ENCODE data around the gene MSI2.

MSI2 gene

DNA sequence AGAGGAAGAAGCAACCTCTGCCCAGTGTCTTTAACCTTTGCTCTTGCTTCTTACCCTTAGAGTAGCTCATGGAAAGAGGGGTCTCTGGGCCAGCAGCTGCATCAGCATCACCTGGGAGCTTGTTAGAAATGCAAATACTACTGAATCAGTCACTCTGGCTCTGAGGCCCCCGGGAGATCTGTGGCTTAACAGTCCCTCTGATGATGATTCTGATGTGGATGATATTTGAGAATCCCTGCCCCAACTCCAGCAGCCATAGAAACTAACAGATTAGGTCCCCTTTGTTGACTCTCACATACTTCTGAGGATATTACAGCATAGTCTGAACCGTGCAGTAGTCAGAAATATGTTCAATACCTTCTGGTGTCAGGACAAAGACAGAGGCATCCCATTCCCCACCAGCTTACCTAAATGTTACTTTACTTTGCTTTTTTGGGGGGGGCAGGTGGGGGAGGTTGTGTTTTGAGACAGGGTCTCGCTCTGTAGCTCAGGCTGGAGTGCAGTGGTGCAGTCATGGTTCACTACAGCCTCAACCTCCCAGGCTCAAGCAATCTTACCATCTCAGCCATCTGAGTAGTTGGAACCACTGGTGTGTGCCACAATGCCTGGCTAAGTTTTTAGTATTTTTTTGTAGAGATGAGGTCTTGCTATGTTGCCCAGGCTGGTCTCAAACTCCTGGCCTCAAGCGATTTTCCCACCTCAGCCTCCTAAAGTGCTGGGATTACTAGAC is 268.7 kb downstream of the MSI2 start:
- DNase-seq (ENCODE audit: low read depth in 2 of 2): no peak

DNA sequence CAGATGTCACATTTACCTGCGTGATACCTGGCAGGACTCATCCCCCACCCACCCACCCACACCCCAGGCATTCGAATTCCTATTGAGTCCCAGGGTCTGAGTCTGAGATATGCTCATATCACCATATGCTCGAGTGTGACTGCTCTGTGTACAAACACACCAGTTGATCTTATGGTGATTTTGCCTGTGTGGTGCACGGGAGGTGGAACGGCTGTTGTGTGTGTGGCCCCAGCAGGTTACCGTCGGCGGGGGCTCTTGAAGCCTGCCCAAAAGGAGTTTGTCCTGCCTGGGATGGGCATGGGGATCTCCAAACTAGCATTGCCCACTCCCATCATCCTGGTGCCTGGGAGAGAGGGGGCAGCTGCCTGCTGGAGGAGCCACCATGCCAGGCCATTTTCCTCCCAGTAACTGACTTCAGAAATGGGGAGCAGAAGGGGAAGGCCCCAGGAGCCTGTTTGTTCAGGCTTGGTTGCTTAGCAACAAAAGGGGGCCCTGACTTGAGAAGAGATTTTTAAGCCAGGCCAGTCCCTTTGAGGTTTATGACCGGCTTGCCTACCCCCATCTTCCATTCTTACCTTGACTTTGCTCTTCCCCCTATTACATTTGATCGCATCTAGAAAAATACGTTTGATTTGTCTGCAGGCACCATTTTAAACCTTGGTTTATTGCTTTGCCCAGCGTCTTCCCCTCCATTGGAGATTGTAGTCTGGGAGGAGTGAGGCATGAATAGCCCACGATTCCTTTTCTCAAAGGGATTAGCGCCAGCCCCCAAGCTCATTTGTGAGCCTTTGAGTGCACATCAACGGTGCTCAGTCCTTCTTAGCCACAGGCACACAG is 271.1 kb downstream of the MSI2 start:
- no peak for DNase-seq (ENCODE audit: low read depth in 2 of 2)

DNA sequence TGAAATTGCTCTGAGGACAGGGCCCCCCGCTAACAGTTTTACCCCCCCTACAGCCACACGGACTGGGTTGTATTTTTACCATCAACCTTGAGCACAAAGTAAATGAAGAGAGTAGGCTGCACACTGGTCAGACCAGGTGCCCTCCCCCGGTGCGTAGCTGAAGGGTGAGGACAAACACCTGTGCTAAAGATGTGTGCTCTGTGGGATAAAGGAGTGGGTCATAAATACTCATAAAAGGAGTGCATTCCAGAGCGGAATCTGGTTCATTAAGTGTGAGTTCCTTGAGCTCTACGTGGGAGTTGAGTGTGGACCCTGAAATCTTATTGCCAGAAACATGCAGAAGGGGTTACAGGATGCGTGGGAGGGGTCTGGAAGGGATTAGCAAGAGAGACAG is 271.7 kb downstream of the MSI2 start:
- DNase-seq (ENCODE audit: low read depth in 2 of 2): no peak

DNA sequence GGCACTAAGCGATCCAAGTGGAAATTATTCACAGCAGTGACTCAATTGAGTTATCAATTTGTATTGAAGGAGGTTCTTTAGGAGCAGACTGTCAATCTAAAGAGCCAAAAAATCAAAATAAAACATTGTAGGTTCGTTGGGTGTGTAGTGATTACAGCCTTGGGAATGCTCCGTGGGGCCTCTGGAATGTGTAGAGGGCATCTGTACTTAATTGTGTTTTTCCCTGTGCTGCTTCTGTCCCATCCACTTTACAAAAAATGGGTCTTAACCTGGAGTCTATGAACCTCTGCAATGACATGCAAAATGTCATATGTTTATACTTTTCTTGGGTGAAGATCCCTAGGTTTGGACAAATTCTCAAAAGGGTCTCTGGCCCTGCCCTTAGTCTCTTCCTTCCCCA is 273.7 kb downstream of the MSI2 start:
- no peak for DNase-seq (ENCODE audit: low read depth in 2 of 2)

DNA sequence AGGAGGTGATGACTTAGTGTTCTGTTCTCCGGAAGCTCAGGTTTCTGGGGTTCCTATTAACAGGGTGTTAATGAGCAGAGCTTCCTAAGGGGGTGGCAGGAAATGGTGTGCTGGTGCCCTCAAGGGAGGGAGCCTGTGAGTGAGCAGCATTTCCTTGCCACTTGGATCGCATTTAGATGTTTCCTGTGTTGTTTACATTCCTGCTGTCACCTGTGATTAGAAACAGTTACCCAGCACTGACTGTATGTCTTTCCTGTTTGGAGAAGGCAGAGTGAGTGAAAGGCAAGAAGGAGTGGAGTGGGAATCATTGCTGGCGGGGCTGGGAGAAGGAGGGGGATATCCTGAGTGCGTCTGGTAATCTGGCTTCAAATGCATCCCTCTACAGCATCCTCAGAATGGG is 274.2 kb downstream of the MSI2 start:
- no peak for DNase-seq (ENCODE audit: low read depth in 2 of 2)

DNA sequence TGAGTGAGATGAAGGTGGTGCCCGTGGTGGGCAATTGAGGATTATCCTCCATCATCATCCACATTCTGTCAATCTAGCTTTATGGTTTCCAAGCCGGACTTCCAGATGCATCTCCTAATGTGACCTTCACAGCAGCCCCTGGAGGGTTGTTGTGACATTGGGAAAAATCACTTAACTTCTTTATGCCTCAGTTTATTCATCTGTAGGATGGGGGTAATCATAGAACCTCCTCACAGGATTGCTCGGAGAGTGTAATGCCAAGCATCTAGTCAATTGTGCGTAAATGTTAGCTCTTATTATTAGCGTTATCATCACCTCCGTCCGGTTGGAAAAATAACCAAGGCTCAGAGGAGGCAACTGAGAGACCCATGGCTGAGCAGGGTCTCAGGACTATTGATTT is 274.8 kb downstream of the MSI2 start:
- DNase-seq (ENCODE audit: low read depth in 2 of 2): no peak

DNA sequence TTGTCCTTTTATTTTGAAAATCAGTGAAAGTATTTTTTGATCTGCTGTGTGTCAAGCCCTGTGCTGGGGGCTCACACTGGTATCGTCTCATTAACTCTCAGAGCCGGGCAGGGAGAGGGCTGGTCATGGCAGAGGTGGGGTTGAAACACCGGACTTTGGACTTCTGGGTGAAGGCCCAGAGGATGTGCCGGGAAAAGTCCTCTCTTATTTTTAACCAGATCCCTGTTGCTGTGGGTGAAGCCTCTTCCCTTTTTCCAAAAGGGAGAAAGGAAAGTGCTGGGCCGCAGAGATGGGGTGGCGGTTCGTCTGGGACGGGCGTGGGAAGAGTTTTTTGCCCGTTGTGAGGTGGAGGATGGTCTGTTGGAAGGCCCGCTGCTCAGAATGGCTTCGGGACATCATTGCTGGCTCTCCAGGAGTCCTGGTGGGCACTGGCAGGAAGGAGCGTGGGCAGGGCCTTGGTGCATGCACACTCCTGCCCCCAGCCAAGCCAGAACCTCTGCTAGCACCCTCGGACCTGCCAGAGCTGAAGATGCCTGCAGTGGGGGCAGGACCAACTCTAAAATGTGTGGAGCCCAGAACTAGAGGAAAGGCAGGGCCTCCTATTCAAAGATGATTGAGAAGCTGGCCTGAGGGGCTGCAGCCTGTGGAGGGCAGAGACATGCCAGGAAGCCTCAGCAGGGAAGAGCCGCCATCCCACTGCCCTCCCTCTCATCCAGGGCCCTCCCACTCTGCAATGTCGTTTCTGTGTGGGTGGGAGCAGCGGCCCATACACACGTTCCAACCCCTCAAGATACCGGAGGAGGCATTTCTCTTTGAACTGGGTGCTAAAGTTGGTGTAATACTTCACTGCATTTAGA is 275.6 kb downstream of the MSI2 start:
- DNase-seq (ENCODE audit: low read depth in 2 of 2): no peak

DNA sequence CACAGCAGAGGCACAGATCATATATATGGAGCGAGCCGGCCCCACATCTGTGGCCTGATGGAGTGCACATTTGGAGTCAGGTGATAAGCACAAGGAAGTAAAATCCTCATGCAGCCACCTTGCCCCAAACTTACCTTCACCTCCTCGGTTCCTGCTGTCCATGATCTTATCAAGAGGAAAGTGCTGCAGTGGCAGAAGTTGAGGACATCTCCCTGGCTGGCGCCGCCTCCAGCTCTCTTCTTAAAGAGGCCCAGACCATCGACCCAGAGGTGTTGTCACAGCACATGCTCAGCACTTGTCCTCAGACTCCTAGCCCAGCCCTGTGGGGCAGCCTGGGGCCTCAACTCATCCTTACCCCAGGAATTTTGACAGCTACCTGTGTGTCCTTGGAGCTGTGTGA is 276.2 kb downstream of the MSI2 start:
- no peak for DNase-seq (ENCODE audit: low read depth in 2 of 2)

DNA sequence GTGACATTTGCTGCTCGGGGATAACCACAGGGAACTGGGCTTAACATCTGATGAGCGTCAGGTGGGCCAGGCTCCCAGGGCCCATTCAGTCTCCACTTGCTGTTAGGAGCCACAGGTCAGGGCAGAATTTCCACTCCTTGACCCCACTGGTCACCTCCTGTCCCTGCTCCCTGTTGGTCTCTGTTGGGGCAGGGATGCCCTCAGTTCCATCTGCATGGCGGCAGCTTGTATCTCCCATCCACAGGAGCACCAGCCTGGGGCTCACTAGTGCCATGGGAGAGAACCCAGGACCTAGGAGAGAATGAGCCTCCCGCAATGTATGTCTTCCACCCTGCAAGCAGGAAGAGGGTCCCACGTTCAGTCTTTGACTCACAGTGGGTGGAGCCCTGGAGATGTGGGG is 276.6 kb downstream of the MSI2 start:
- no peak for DNase-seq (ENCODE audit: low read depth in 2 of 2)

DNA sequence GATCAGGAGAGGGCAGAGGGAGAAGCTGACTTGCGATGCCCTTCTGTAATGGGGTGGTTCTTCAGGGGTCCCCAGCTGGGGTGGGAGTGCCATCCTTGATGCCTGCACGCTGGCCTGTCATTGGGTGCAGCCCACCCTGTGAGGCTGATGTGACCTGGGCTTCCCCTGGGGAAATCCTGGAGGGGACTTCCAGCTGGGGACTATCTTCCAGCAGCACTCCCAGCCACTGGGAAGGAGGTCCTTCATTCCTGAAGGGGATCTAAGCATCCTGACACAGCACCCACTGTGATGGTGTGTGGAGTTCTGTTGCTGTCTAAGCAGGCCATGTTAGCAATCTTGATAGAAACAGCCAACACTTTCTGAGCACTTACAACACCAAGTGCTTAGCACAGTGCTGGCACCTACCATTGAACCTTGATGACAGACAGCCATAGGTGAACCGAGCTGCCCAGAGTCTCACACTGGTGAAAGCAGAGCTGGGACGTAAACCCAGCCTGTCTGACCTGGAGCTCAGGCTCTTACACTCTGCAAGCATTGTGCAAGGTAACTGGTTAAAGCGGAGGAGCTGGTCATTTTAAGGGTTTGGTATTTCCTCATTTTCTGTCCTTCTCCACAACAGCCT is 277.5 kb downstream of the MSI2 start:
- DNase-seq (ENCODE audit: low read depth in 2 of 2): no peak

DNA sequence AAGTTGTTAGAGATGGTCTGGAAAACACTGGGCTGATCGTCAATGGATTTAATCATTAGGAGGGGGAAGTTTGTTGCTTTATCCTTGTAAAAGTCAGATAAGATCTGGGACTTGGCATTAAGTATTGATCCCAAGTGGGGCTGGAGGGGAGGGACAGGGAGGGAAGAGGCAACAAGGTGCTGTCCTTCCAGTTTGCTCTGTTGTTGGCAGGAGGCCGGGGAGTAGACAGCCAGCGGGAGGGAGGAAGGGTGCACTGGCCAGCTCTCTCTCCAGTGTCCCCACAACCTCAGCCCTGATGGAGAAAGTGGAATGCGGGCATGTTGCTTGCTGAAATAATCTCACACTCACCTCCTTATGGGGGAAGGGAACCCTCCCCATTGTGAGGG is 278.5 kb downstream of the MSI2 start:
- no peak for DNase-seq (ENCODE audit: low read depth in 2 of 2)

DNA sequence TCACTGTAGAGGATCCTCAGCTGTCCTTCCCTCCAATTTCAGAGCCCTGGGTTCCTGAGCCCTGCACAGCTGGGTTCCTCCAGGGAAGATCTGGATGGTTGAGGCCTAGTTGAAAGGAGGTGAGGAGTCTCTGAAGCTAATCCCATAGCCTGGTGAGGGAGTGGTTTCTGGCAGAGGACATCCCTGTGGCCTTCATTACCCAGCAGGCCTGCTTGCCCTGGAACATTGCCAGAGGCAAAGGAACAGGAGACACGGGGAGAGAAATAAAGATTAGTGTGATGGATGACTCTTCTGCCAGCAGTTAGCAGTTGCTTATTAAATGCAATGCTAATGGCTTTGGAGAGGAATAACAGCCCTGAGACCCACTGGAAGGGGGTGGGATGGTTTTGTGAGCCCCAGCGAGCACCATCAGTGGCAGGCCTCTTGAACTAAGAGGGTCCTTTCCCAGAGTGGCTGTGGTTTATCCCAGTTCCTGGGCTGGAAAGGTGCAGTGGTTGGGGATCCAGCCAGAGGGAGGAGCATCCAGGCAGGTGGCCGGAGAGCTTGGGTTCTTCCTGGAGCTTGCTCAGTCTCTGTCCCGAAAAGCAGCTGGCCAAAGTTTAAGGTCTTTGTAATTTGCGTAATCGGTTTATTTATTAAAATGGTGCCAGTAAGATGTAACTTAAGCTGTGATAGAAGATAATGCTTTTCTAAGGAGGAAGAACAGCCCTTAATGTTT is 279.1 kb downstream of the MSI2 start:
- DNase-seq (ENCODE audit: low read depth in 2 of 2): no peak

DNA sequence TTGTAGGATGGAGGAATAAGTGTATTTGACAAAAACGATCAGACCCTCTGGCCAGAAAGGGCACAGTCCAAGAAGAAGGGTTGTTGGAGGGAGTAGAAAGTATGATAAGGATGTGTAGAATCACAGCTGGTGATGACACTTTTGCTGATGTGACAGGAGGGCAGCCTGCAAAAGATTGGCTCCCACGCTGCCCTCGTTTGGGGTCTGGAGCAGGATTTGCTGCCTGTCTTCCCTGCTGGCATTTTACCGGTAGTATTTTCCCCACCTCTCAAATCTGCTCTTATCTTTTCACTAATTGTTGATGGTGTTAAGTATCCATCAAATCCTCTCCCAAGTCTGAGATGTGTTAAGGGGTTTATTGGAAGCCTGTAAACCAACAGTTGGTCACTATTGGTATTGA is 280.0 kb downstream of the MSI2 start:
- no peak for DNase-seq (ENCODE audit: low read depth in 2 of 2)

DNA sequence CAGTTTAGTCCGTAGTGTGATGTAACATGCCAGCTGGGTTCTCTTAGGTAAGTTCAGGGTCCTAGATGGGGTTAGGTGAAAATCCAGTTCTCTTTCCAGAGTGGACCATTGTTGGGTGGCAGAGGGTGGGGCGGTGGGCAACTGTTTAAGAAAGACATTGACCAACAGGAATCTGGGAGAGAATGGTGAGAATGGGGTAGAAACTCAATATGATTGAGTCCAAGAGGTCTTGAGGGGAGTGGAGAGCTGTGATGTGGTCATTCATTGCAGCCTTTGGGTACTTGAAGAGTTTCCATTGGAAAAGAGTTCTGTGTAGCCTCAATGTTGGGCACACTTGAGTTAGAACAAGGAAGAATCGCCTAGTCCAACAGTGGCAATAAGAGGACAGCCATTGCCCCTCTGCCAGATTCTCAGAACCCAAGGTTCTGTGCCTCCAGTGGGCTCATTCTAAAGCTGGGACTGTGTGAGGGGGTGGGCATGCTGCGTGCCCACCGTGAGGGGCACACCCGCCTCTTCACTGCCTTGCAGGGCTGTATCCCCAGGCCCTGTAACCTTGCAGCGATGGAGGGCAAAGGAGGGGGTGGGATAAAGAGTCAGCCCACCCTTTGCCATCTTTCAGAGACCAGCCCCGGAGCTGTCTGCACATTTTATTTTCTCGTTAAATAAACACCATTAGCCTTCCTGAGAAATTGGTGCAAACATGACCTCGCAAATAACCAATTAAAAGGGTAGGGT is 280.6 kb downstream of the MSI2 start:
- no peak for DNase-seq (ENCODE audit: low read depth in 2 of 2)

DNA sequence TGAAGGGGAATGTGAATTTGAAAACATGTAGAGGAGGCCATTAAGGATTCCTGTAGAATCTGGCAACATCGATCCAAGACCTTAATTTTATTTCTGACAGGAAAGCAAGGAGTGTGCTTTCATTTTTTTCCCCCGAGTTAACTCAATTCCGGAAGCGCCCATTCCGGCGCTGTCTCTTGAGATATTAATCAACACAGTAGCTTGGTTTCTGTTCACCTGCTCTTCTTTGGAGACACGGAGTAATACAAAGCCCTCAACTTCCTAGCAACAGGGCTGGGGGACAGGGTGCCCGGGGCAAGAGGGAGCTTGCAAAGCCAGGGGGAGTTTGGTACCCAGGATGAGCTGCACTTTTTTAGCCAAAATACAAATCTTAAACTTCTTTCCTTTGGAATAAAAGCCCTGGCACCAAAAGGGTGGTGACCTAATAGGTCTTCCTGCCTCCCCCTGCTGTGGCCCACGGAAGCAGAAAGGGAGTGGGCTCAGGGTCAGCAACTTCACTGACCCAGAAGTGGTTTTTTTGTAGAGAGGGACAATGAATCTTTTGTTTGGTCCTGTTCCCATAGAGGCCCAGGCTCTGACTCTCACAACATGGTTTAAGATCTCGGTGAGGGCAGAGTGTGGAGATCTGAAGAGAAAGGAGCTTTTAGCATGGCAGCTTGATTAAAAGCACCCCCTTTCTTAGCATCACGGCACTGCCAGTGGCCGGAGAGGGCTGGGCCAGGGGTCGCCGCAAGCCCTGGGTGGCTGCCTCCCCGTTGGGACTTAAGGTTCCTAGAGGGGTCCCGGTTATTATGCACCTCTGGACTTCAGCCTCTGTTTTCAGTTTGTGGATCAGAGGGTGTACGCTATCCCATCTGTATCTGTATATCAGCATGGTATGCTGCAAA is 281.4 kb downstream of the MSI2 start:
- DNase-seq (ENCODE audit: low read depth in 2 of 2): no peak

DNA sequence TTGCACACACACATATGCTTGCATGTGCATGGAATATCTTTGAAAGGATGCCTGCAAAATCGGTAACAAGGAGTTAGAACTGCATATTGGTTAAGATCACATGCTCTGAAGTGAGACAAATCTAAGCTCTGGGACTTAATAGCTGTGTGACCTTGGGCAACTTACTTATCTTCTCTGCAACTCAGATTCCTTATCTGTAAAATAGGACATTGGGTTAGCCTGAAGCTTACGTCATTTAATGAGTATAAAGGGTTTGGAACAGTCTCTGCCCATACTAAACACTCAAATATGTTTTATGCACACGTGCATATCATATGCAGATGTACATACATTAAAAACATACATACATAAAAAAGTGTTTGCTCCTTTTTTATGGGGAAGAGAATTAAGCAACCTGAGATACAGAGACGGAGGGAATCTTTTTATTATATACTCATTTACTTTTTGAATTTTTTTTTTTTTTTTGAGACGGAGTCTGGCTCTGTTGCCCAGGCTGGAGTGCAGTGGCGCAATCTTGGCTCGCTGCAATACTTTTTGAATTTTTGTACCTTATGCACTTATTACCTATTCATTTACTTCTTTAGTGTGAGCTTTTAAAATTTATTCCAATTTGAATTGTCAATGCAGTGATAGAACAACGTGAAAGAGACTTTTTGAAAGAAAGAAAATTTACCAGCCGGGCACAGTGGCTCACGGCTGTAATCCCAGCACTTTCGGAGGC is 282.6 kb downstream of the MSI2 start:
- no peak for DNase-seq (ENCODE audit: low read depth in 2 of 2)

DNA sequence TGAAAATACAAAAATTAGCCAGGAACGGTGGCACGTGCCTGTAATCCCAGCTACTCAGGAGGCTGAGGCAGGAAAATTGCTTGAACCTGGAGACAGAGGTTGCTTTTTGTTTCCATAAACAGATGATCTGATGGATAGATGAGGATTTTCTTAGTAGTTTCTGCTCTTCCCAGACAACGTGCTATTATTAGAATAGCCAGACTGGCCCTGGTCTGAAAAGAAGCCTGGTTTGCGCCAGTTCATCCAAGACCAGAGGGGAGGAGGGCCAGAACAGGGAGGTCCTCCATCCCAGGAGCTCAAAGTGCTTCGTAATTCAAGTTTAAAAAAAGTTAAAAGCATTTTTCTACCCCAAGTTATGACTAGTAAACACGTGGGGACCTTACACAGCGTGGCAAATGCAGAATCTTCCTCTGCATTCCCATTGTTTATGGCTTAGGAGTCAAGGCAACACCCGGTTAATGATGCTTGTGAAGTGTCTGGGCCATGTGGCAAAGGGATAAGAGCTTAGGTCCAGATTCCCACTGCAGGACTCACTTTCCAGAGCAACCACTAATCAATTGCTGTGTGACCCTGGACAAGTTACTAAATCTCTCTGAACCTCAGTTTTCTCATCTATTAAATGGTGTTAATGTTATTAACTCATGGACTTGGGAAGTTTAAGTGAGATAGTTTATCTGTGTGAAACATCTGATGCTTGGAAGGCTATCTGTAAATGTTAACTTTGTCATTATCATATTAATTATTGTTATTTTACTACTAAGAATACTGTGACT is 283.4 kb downstream of the MSI2 start:
- DNase-seq (ENCODE audit: low read depth in 2 of 2): no peak

DNA sequence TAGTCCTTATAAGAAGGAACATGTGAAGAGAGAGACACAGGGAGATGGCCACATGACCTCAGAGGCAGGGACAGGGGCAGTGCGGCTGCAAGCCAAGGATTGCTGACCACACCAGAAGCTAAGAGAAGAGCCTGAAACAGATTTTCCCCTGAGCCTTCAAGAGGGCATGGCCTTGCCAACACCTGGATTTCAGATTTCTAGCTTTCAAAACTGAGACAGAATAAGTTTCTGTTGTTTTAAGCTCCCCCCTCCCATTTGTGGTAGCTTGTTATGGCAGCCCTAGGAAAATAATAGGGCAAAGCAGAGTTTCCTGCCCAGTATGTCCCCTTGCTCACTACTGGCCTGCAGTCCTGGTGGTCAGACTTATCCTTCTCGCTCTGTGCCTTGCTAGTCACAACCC is 284.3 kb downstream of the MSI2 start:
- DNase-seq (ENCODE audit: low read depth in 2 of 2): no peak

All from fibroblast of skin of left quadriceps (primary cell).